Endometrium (tissue), 2 donors: ENCODE results near the gene NXF3.
"Not testable (repeated sequence)": the region's sequence is repeated elsewhere in the genome, so short reads cannot be mapped to it uniquely, and the experiment has no call there.

Experiments
- FAIRE-seq: peaks from 2 replicates; lab custom pipeline; 2012; peaks lifted over from hg19 to GRCh38; lab: Jason Lieb, UNC
- donor health status: control.
- donor health status: control.

Gene NXF3

GRCh38 chrX:103033371-103033770 lies 59.6 kb downstream of the NXF3 start:
- not testable (repeated sequence) for FAIRE-seq
